Fibroblast of skin of left biceps (primary cell): Measurements from ENCODE around the gene SMAD9.

Experiments used
- DNase-seq, 2 experiments: peaks; one replicate each; pipeline ENCODE4 v3.0.0-alpha.2; 2013; ENCODE audit warnings: low read depth in 2 of 2

Gene SMAD9

DNA sequence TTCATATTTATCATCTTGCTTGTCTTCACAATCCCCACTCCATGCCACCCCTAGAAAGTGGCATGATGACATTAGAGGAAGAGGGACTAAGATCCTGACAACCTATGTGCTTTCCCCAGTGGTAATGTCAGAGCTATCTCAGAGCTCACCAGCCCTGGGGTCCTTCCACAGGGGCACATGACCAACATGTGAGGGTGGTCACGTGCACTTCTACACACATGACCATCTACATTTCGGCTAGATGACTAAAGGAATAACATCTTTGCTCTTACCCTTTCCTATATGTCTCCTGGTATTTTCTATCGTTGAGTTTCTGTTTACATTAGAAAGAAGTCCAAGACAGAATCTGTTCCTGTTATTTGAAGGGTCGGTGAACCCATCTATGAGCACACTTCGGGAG lies 54.8 kb downstream of the SMAD9 start:
- DNase-seq = no peak

DNA sequence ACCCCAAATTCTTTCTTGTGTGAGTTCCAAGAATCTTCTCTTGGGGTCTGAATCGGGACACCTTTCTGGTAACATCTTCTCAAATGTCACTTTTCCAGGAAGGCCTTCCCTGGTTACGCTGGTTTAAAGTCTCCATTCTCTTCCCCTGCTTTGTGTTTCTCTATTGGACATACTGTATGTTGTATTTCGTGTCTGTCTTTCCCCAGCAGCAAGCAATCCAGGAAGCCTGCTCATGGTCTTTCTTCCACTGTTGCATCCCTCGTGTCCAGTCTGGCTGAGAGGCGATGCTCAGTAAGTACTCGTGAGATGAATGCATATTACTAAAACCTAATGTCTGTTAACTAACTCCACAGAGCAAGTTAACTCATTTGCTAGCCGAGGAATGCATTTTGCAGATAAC lies 57.3 kb downstream of the SMAD9 start:
- no peak for DNase-seq

DNA sequence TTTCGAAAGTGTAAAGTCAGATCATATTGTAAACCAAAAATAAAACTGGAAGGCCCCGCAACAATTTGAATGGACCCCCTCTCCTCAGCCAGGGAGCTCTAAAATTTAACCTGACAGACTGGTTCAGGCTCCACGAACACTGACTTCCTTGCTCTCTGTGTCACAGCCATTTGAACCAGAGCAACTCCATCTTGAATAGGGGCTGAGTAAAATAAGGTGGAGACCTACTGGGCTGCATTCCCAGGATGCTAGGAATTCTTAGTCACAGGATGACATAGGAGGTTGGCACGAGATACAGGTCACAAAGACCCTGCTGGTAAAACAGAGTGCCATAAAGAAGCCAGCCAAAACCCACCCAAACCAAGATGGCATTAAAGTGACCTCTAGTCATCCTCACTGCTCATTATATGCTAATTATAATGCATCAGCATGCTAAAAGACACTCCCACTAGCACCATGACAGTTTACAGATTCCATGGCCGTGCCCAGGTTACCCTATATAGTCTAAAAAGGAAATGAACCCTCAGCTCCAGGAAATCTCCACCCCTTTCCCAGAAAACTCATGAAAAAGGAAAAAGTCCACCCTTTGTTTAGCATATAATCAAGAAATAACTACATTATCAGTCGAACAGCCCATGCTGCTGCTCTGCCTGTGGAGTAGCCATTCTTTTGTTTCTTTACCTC lies 57.9 kb downstream of the SMAD9 start:
- no peak for DNase-seq

DNA sequence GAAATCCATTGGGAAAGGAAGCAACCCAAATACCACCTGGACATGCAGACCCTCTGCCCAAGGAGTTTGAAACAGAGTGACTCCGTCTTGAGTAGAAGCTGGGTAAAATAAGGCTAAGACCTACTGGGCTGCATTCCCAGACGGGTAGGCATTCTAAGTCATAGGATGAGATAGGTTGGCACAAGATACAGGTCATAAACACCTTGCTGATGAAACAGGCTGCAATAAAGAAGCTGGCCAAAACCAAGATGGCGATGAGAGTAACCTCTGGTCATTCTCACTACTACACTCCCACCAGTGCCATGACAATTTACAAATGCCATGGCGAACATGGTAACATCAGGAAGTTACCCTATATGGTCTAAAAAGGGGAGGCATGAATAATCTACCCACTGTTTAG lies 60.8 kb downstream of the SMAD9 start:
- DNase-seq = no peak

DNA sequence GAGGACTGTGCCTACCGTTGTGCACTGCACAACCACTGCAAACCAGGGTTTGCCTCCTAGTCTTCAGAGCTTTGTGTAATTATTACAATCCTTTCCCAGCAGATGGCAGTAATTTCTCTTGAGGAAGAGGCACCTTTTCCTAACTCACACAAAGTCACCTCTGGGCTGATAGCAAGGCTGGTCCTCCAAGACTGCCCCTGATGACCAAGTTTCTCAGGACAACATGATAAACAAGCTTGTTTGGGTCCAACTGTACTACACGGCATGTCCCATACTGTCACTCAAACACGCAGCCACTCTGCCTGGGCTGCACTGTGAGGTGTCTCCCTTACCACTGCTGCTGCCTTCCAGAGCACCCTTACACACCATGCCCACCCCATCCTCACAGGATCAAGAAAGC lies 61.7 kb downstream of the SMAD9 start:
- peak; percentile 7 to 13 for DNase-seq

DNA sequence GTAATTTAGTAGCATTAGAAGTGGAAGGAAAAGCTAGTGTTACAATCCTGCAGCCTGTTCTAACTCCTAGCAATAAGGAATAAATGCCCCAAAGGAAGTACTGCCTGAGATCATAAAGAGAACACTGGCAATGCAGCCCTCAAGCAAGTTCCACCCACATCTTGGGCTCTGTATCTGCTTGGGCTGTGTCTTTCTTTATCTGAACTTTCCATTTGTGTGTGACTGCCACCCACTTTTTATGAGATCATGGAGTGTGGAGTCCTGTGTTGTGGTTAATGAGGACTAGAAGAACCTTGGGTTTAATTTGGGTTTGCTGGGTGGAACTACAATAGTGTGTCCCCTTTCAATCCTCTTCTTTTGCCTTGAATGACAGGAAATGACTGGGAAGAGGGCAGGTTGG lies 62.8 kb downstream of the SMAD9 start:
- no peak for DNase-seq

DNA sequence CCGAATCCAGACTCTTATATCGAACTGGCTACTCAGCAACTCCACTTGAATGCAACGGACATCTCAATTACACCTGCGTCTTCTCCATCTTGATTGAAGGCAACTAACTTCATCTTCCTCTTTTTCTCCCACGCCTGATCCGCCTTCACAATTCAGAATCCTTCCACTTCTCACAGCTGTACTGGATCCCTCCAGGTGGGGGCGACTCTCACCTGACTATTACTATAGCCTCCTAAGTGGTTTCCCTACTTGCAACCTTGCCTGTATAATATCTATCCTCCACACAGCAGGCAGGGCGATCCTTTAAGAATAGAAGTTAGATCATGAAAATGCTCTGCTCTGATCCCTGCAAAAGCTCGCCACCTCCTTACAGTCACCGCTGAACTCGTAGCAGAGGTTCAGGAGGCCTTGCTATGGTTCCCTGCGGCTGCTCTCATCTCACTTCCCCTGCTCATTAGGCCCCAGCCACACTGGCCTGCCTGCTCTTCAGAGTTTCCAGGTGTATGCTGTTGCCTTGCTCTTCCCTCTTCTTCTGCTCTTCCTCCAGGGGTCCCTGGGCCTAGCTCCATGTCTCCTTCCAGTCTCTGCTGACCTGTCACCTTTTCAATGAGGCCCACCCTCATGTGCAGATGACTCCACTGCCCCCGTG lies 69.1 kb downstream of the SMAD9 start:
- DNase-seq = no peak

DNA sequence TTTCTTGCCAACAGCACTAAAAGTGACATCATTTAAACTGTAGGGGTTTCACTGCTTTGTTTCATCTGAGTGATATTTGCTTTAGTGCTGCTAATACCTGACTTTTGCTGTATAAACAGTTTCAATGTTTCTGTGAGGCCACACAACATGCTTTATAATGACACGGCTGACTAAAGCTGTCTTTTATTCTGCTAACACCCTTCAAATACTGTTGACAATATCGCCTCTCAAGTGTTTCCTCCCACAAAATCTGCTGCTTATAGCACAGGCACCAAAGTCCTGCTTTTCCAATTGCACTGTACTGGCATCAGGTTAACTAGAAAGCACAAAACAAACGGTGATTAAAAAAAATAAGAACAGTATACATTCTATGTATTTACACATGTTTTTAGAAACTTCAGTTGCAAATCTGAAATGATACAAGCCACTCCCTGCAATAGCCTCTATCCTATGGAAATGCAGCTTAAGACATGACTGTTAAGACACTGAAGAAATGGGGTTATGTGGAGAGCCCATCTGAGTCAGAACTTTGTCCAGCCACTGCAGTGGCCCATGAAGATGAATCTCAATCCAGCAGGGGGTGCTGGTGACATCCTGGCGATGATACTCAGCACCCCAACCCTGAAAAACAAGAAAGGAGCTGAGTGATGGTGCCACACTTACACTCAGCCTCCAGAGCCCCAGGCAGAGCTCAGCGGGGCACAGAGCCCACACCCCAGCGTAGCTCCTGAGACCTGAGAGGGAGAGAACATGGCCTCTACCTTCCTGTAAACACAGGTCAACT lies 71.6 kb downstream of the SMAD9 start:
- DNase-seq = no peak

DNA sequence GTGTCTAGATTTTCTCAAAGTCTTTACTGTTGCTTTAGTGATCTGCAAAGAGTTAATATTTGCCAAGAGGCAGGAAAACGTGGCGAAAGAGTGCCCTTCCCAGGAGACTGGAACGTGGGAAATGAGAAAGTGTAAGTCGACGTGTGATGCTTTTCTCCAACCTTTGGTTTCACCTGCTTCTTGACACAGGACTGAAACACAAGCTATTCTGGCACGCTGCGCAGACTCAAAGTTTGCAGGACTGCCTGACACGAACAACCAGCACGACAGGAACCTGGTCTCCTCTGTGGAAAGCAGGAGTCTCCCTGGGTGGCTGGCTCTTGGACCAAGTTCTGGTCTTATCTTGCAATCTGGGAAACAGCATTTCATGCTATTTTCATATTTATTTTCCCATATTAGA lies 72.4 kb downstream of the SMAD9 start:
- no peak for DNase-seq

DNA sequence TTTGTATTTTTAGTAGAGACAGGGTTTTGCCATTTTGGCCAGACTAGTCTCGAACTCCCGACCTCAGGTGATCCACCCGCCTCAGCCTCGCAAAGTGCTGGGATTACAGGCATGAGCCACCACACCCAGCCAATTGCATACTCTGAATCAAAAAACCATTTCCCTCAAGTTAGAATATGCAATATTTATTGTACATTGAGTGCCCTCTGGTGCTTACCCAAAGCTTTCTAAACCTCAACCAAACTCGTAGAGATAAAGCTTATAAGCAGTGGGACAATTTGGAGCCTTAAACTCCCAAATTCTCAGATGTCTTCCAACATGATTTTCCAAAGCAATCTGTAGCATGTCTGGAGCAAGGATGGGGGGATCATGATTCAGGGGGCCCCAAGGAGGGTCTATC lies 78.6 kb downstream of the SMAD9 start:
- DNase-seq = no peak

DNA sequence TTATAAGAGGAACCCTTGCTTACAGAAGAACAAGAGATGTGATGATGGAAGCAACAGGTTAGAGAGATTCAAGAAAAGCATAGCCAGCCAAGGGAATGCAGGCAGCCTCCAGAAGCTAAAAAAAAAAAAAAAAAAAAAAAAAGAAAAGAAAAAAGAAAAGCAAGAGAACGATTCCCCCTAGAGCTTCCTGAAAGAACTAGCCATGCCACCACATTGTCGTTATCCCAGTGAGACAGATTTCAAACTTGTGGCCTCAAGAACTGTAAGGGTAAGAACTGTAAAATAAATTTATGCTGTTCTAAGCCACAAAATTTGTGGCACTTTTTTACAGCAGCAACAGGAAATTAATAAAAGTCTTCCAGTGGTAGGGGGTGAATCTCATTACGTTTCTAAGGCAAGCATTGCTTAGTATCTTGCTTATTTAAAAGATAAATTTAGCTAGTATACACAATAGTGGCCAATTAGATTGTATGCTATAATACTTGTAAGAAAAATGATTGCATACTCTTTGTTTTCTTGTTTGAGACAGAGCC lies 79.3 kb downstream of the SMAD9 start:
- DNase-seq = no peak

DNA sequence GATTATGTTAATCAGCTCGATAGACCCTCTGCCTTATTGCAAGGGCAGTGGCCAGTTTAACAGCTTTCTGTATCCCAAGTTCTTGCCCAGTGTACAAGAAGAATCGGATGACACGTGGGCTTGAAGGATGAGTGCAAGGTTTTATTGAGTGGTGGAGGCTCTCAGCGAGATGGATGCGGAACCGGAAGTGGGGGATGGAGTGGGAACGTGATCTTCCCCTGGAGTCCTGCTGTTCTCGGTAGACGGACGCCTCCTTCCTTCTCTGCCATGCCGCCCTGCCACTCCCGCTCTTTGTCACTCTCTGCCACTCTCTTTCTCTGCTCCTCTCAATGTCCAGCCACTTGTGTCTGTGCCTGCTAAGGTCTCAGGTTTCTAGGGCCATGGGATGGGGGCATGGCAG lies 80.1 kb downstream of the SMAD9 start:
- DNase-seq = no peak

DNA sequence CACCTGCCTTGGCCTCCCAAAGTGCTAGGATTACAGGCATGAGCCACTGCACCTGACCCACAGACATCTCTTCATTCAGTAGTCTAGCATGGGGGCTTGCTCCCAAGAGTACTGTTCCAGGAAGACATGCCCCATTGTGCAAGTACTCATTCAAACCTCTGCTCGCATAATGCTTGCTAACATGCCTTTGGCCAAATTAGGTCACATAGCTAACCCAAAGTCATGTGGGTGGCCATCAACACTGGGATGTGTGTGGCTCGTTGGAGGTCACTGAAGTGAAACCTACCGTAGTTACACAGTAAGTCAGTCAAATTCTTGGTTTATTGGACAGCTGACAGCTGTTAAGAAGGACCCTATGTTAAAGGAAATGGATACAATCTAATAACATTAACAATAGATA lies 80.8 kb downstream of the SMAD9 start:
- DNase-seq = no peak

DNA sequence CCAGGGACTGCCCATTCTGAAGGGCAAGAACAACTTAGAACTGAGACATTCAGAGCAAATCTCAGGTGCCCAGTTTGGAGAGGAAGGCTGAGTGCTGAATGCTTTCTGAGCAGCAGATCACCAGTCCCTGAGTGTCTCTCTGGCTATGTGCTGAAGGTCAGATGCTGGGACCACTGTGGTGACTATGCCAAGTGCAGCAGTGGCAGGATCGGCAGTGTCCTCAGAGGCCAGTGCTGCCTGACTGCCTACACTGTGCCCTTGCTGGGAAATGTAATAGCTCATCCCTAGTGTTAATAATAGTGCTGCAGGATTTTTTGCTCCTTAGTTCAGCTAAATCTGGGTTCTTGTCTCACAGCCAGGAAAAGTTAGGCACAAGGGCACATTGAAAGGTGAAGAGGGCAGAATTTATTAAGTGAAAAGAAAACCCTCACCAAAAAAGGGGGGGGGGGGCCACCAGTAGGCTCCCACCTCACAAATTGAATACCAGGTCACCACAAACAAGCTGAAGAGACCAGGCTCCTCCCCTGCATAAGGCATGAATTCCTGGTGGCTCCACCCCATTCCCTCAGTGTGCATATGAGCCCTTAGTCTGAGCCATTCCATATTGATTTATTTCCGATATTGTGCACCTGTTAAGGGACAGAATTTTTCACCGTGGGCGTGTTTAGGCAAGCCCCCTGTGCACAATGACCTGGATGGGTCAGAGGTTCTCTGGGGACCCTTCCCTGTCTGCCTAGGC lies 82.5 kb downstream of the SMAD9 start:
- DNase-seq = no peak

DNA sequence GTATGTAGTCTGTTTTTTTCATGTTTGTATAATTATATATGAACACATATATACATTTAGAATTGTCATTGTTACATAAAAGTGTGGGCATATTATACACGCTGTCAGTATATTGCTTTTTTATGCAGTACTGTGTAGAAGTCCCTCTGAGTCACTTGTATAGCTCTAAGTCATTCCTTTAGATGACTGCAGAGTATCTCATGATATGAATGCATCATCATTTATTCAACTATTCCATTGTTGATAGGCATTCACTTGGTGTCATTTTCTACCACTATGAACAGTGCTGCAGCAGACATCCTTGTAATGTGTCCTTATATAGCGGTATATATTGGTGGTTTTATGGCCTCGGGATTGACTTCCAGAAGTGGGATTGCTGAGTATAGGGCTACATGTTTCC lies 85.7 kb downstream of the SMAD9 start:
- no peak for DNase-seq

DNA sequence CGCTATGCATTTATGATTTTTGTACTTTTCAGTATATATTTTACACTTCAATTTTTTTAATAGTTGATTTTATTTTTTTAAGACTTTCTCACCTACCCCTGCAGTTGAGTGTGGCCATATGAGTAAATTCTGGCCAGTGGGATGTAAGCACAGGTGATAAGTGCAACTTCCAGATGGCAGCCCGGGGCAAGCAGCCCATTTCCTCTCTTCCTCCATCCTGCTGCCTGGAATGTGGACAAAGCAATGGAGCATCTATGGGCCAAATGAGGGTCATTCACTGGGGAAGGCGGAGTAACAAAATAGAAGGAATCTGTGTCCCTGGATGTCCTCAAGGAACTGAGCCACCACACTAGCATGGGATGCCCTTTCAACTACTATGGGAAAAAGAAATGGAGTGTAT lies 88.7 kb downstream of the SMAD9 start:
- no peak for DNase-seq

DNA sequence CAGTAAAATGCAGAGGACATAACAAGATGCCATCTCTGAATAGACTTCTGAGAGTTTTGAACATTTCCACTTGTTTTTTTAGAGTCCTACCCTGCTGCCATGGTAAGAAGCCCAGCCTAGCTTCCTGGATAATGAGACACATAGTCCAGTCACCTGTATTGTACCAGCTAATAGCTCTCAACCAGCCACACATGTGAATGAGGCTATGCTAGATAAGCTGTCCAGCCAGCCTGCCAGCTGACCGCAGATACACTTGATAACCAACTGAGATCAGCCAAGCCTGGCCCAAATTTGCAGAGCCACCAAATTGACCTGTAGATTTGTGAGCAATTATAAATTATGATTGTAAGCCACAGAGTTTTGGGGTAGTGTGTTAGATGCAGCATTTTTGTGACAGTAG lies 90.3 kb downstream of the SMAD9 start:
- DNase-seq = no peak

DNA sequence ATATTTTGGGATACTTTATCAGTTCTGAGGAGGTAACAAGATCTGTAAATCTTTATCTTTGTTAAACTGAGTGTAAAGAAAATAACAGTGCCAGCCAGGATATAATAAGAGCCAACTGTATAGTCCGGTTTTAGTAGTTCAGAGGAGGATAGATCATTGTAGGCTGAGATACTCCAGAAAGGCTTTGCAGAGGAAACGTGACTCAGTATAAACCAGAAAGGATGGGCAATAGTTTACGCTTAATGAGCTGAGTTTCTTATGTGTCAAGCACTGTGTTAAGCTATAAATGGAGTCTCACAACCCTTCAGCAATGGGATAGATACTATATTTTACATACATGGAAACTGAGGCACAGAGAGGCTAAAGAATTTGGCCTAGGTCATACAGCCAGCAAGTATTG lies 97.3 kb downstream of the SMAD9 start:
- no peak for DNase-seq

DNA sequence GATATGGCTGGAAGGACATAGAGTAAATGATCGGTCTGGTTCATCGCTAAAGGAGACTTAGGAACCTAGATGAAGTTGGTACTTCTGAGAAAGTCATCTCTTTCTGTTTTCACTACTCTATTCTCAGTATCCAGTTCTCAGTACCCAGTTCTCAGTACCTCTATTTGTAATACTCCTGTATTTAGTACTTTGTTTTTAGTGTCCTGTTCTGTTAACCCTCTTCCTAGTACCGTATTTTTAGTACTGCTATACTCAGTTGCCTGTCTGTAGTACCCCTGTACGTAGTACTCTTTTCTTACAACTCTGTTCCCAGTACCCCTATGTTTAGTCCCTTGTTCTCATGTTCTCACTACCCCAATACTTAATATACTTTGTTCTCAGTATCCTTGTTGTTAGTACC lies 99.8 kb downstream of the SMAD9 start:
- DNase-seq = no peak

DNA sequence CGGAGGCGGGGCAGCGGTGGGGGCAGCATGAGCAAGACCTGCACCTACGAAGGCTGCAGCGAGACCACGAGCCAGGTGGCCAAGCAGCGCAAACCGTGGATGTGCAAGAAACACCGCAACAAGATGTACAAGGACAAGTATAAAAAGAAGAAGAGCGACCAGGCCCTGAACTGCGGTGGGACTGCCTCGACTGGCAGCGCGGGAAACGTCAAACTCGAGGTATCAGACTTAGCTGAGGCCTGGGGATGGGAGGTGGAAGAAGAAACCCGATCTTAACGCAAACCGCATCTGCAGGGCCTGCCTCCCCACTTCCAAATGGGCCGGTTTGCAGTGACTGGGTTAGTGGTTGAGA lies 100.3 kb downstream of the SMAD9 start:
- DNase-seq = no peak

DNA sequence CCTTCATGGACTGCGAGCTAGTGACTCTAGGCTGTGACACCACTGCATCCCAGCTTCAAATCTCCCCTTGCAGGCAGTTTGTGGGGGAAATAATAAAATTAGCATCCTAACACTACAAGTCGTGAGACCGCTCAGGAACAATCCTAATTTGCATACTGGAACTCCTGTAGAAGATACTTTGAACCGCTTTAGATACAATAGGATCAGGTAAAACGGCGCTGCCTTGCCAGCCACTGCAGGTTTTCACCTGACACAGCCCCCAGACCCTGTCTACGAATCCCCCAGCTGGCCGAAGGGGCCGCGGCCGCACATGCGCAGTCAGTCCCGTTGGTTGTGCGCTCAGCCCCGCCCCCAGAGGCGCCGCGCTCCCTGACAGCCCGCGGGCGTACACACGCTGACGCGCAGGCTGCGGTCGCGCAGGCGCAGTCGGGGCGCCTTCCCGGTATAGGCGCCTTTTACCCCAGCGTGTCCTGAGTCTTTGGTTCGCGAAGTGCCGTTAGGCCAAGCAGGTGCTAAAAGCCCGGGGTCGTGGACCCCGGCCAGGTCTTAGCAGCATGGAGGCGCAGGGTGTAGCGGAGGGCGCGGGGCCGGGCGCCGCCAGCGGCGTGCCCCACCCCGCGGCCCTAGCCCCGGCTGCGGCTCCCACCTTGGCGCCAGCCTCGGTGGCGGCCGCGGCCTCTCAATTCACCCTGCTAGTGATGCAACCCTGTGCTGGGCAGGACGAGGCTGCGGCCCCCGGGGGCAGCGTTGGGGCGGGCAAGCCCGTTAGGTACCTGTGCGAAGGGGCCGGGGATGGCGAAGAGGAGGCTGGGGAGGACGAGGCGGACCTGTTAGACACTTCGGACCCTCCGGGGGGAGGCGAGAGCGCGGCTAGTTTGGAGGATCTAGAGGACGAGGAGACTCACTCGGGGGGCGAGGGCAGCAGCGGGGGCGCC lies 101.0 kb downstream of the SMAD9 start, which contains the start of gene RFXAP:
Gene RFXAP, plus strand, starts transcription at position 419 of the 935 bp plus-strand sequence. Its CDS starts 136 bp downstream, at position 555.
- DNase-seq = peak; percentile 62 to 64
